GM19240 (cell line): Measurements from ENCODE around the gene KCNQ2.

ENCODE experiments used
- DNase-seq: peaks from one replicate; pipeline ENCODE4 v3.0.0; 2011; ENCODE audit warnings: low spot score; ENCODE audit not compliant: insufficient read length

The KCNQ2 gene

GRCh38 chr20:63371291-63371865, 101.1 kb downstream of the KCNQ2 start:
- DNase-seq = no peak

- DNase-seq = no peak
Observed at GRCh38 chr20:63370618-63371187, 101.8 kb downstream of the KCNQ2 start.

- DNase-seq = no peak
Observed at GRCh38 chr20:63369724-63370617, 102.5 kb downstream of the KCNQ2 start.

GRCh38 chr20:63369024-63369530, 103.4 kb downstream of the KCNQ2 start:
- DNase-seq = no peak

GRCh38 chr20:63368151-63368550, 104.3 kb downstream of the KCNQ2 start:
- DNase-seq = no peak

- DNase-seq = no peak
Observed at GRCh38 chr20:63367446-63368055, 104.9 kb downstream of the KCNQ2 start.

- no peak for DNase-seq
Observed at GRCh38 chr20:63366390-63367365, 105.8 kb downstream of the KCNQ2 start.

- no peak for DNase-seq
Observed at GRCh38 chr20:63365601-63366389, 106.7 kb downstream of the KCNQ2 start.

GRCh38 chr20:63364801-63365585, 107.5 kb downstream of the KCNQ2 start:
- no peak for DNase-seq

GRCh38 chr20:63363981-63364561, 108.4 kb downstream of the KCNQ2 start:
- DNase-seq = no peak

- no peak for DNase-seq
Observed at GRCh38 chr20:63363013-63363957, 109.2 kb downstream of the KCNQ2 start.

GRCh38 chr20:63362436-63363009, 109.9 kb downstream of the KCNQ2 start:
- DNase-seq = no peak

- no peak for DNase-seq
Observed at GRCh38 chr20:63361519-63362435, 110.7 kb downstream of the KCNQ2 start.

- no peak for DNase-seq
Observed at GRCh38 chr20:63360850-63361518, 111.5 kb downstream of the KCNQ2 start, which contains the start of gene CHRNA4. TSS of gene CHRNA4 (minus strand) at chr20:63361349. CDS start at chr20:63361165, 184 bp downstream.
